ENCODE results near the gene PLA2R1.

PLA2R1 gene

DNA sequence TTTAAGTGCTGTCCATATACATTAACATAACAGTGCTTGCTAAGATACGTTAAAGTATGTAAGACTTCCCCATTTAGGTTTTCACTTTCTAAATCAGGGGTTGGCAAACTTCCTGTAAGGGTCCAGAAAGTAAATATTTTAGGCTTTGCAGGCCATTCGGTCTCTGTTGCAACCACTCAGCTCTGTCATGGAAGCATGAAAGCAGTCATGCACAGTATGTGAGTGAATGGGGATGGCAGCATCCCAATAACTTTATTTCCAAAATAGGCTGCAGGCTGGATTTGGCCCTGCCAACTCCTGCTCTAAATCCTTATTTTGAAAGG is 128.7 kb downstream of the PLA2R1 start:
- peak; percentile 40 for DNase-seq (ENCODE audit: low spot score)

DNA sequence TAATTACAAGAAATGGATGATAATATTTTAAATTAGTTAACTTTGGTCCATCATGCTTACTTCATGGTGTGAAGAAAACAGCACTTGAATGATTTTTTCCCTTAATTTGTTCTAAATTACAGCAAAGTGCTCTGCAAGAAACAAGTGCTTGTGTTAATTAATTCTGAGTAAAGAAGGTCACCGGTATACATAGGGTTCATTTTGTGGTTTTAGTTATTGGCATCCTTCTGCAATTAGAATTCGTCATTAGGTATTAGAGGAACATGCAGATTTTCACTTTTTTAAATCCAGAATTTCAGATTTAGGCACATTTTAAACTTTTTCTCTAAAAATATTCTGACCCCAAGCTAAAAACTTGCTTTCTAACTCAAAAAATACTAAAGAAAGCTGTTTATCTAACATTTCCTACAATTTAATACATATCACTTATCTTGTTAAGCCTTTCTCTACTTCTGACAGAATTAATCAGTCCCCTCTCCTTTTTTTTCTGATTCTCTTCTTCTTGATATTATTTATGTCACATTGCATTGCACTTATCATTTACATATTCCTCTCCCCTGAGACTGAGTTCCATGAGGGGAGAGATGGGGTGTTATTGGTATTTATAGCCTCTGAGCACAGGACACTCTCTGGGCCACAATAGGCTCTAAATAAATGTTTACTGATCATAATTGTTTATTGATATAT is 129.2 kb downstream of the PLA2R1 start:
- DNase-seq (ENCODE audit: low spot score), result no peak

DNA sequence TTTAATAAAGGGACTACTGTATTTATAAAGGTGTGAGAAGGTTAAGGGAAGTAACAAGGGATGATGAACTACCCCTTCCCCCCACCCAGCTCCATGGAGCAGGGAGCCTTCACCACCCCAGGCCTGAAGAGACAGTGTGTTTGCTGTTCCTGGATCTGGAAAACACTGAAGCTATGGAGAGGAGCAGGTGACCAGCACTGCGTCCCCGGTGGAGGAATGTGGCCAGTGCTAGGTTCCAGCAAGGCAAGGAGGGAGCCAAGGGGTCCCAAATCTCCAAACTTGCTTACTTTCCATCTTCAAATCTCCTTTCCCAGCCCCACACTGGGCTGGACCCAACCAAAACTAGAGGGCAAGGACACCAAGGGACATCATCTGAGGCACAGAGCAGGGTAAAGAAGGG is 135.7 kb downstream of the PLA2R1 start:
- no peak for DNase-seq (ENCODE audit: low spot score)

DNA sequence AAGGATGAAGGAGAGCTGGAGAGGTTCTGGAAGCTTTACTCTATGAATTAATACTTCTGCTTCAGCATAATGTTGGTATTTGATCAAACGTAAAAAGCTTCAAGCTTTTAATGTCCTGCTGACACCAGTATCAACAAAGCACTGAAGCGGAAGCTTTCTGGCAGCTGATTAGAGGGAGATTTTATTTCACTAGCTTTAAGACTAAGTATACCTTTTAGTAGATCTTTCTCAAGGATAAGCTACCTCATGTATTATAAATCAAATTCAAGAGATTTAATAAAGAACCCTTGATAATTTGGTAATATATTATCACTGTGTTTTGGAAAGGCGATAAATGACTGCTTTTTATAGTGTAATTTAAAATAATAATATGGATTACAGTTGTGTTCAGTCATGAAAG is 136.4 kb downstream of the PLA2R1 start:
- DNase-seq (ENCODE audit: low spot score), result no peak

DNA sequence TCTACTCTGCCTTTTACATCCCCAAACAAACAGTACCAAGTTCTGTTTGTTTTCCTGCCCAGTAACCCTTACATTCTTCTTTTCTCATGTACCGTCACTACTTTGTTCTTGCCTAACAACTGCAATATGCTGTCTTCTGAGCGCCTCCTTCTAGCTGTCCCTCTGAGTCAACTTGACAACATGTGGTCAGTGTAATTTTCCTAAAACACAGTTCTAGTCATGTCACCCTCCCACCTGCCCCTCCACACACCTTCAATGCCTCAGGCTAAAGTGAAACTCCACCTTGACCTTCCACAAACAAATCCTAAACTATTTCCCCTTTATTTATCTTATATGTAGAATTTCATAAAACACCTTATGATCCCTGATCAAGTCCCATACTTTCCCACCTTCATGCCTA is 139.9 kb downstream of the PLA2R1 start:
- no peak for DNase-seq (ENCODE audit: low spot score)

DNA sequence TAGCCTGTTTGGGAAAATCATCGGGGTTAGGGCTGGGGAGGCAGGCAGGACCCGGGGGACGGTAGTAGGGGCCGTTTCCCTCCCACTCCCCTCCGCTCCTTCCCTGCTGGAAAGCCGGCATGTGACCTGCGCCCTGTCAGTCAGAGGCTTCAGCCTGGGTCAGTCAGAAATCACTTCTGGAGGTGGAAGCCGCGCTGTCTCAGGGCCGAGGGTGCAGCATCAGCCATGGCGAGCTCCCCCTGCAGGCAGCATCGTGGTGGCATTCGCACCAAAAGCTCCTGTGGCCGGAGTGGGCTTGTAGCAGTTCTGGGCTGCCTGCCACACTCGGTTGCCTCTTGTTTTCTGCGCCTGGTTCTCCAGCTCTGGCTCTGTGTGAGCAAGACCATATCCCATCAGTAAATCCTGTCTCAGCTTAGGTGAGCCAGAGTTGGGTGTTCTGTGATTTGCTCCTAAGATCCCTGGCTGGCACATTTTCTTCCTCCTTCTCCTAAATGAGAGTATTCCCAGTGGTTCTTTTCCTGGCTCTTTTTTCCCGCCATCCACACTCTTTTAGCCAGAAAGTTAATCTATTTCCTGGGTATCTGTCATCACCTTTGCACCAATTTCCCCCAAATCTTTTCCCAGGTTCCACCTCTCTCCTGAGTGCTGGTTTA is 140.5 kb downstream of the PLA2R1 start:
- DNase-seq (ENCODE audit: low spot score), result peak; percentile 67

DNA sequence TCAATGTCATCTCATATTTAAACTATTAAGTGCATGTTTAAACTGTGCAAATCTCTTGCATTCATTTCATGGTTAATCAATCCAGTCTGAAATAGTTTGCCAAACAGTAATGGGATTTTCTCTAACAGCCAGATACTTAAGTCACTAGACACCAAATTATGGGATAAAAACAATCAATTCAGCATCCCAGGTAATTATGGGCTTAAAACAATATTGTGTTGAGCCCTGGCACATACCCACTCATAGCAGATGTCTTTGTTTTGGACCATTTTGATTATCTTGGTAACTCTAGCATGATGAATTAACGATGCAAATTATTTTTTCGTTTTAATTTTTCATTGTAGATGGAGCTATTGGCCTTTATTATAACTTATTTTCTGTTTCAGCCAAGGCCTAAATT is 145.9 kb downstream of the PLA2R1 start:
- no peak for DNase-seq (ENCODE audit: low spot score)

DNA sequence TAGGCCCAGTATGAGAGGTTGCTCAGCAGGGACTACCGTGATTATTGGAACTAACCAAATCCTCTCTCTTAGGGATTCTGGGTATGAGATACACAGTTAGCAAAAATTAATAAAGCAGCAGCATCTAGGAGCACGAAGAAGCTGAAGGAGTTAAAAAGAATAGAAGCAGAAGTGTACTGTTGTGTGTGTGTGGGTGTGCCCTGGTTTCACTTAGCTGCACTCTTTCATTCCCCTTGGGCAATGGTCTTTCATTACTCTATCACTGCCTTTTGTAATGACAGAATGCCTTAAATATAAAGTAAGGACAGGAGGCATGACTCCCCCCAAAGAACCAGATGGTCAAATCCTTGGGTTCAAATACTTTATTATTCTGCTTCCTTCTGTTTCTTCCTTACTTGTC is 148.5 kb downstream of the PLA2R1 start:
- DNase-seq (ENCODE audit: low spot score), result no peak

DNA sequence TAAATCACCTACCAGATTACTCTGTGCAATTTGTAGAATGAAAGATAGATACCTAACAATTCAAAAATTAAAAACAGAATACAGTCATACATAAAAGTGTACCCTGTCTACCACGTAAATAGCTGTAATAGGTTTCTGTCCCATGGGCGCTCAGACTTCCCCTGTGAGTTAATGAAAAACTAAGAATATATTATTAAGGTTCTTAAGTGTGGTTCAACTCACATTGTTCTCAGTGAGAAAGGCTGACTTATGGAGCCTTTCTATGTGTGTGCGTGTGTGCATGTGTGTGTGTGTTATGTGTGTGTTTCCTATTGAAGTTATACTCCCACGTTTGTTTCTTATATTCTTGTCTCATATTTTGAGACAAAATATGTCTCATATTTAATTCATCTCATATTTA is 149.8 kb downstream of the PLA2R1 start:
- no peak for DNase-seq (ENCODE audit: low spot score)

DNA sequence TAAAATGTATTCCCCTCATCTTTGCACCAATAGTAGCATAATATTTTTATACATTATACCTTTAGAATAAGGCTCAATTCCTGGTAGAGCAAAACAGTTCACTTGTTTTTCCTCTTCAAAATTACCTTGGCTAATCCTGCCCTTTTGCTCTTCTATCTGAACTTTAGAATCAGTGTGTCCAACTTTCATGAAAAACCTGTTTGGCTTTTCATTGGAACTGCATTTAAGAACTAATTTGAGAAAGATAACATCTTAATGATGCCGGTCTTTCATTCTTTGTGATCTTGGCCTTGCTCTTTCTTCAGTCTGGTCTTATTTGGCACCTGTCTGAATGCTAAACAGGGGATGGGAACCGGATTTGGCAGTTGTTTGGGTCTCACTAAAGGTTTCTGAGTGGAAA is 151.5 kb downstream of the PLA2R1 start:
- DNase-seq (ENCODE audit: low spot score), result no peak

DNA sequence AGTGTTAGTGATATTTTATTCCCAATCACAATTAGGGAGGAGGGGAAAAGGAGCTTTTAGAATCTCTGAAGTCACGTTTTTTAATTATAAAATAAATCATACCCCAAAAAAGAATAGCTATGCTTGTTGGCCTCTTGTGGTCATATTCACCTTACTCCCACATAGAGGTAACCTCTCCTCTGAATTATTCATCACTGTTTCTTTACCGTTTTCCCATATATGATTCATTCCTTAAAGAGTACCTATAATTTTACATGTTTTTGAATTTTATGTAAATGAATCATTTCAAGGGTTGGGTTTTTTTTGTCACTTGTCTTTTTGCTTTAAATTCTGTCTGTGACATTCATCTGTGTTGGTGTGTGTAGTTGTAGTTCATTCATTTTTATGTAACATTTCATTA is 153.8 kb downstream of the PLA2R1 start:
- DNase-seq (ENCODE audit: low spot score), result no peak

DNA sequence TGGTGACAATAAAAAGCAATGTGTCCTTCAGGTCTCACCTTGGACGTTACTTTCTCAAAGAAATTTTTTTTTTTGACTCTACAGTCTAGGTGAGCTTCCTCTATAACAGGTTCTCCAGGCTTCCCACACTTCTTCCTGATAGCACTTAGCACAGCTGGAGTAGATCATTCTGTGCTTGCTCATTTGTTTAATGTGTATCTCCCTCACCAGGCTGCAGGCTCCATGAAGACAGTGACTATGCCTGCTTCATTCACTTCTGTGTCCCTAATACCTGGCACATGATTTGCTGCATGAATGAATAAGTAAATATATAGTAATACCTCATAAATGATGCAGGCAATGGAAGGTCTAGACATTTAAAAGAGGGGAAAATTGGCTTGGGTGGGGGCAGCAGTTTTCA is 154.5 kb downstream of the PLA2R1 start:
- DNase-seq (ENCODE audit: low spot score), result no peak

DNA sequence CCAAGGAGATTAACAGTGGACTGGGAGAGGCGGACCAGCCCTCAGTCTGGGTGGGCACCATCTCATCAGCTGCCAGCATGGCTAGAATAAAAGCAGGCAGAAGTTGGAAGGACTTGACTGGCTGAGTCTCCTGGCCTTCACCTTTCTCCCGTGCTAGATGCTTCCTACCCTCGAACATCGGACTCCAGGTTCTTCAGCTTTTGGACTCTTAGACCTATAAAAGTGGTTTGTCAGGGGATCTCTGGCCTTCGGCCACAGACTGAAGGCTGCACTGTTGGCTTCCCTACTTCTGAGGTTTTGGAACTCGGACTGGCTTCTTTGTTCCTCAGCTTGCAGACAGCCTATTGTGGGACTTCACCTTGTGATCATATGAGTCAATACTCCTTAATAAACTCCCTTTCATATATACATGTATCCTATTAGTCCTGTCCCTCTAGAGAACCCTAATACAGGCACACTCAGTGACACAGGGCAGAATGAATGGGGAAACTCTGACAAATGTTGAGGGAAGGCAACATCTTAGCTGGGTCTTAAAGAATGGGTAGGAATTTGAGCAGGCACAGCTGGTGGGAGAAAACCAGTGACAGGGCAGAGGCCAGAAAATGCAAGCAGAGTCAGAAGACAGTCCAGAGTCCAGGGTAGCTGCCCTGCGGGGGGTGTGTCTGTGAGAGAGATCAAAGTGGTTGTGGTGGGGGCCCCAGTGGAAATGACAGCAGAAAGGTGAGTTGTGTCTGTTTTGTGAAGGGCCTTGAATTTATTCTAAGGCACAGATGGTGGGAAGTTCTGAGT is 156.3 kb downstream of the PLA2R1 start:
- no peak for DNase-seq (ENCODE audit: low spot score)

DNA sequence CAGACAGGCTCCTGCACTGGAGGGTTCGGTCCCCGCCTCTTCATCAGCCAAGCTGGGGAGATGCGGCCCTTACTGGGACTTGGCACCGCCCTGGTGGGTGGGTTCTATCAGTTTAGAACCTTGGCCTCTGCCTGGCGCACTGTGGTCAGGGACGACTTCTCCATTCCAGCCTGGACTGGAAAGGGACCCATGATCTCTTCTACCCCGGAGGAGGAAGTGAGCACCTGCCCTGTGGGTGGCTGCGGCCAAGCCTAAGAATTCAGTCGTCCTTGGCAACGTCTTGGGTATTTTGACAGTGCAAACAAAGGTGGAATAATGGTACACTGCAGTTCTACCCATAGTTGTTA is 157.5 kb downstream of the PLA2R1 start:
- DNase-seq (ENCODE audit: low spot score), result peak; percentile 71

DNA sequence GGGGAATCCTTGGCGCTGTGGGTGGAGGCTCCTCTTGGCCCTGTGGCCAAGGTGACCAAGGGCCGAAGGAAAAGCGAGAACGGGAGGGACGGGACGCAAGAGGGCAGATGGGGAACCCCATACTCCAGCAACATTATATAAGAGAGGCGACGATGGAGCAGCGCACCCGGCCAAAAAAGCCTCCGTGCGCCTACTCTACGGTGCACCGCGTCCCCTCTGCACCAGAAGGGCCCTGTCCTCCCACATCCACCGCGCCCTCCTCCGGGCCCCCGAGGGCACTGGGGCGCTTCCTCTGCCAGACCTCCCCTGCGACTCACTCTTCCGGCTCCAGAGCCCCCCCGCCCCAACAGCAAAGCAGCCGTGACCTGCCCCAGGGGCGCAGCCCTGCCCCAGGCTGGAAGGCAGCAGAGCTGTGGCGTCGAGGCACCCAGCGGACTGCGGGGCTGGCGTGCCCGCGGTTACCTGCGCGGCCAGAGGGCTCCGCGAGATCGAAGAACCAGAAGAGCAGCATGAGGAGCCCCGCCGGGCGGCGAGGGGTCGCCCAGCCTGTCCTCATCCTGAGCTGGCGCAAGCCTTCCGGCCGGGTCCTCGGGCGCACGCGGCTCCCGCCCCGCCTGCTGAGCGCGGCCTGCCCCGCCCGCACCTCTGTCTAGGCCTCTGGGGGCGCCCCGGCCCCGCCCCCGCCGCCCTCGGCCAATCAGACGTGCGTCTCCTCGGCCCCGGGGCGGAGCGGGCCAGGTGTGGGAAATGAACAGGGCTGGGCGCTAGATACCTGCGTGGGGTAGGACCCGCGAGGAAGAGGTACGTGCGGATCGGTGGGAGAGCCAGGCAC is 158.1 kb downstream of the PLA2R1 start, which contains the start of gene LY75:
LY75 (minus strand) TSS at position 630 of the 832 bp plus-strand sequence.
- peak; percentile 23 for DNase-seq (ENCODE audit: low spot score)

DNA sequence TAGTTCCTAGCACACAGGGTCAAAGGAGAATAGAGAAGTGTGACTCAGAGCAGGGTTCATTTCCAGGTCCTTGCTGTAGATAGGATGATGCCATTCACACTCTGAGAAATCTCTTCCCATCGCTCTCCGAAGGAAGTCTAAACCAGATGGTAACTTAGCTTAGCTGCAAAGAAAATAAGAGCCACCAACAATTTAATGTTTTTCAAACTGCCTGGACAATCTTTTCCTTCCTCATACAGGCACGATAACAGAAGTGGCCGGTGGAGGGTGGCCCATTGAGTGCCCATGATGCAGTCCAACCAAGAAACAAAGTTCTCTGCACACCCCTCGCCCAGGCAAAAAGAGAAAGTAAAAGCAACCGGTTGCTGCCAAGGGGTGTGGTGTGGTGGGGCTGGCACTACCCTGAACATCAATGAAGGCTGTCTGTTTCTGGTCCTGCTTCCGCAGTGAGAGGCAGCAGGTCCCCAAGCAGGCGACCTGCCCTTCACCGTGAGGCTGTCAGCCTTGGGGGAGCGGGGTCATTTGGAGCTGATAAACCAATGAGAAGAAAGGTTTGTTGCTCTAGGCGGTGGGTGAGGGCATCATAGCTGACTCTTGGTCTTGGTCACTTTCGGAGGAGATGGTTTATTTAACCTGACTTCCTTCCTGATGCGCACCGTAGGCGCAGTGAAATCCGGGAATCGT is 158.8 kb downstream of the PLA2R1 start:
- peak; percentile 24 for DNase-seq (ENCODE audit: low spot score)

DNA sequence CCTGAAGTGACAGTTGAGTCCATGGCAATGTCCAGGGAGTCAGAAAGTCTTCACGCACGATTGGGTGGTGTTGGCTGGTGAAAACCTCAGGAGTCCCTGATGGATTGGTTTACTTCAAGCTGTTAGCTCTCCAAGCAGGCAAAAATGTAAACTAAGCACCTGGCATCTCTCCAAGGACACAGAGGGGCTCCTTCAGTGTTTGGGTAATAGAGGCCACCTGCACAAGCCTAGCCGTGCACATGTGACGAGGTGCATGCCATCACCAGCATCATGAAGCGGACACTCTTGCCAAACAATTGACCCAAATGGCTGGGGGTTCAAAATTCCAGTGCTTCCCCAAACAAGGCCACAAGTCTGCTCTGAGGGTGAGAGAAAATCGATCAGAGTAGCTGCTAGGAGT is 159.7 kb downstream of the PLA2R1 start:
- no peak for DNase-seq (ENCODE audit: low spot score)

DNA sequence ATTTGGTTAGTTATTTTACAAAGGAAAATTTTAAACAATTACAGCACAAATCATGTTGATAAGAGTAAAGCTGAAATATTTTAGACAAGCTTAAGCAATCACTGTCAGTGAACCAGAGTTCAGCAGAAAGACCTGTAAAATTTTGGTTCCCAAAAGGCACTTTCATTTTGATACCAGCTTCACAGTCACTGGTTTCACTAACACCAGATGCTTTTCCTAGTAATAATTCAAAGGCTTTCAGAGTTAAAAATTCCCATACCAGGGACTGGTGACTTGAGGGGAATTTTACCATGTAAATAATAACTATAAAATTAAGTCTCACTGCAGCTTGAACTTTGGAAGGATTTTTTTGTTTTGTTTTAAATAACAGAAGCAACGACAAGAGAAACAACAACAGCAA is 162.1 kb downstream of the PLA2R1 start:
- DNase-seq (ENCODE audit: low spot score), result no peak

DNA sequence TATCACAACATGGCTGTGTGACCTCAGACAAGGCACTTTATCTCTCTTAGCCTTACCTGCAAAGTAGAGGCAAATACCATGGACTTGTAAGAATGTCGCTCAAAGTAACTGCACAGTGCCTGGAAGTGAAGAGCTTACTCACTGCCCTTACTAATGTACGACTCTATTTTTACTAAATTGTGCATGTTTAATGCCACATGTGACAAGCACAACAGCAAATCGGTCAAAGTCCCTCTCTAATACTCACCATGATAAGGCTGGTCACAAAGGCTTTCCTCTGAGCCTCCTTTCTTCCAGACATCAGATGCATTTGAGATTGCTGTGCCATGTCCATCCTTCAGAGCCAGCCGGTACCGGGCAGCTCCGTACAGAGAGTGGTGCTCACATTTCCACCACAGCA is 164.0 kb downstream of the PLA2R1 start:
- DNase-seq (ENCODE audit: low spot score), result no peak

DNA sequence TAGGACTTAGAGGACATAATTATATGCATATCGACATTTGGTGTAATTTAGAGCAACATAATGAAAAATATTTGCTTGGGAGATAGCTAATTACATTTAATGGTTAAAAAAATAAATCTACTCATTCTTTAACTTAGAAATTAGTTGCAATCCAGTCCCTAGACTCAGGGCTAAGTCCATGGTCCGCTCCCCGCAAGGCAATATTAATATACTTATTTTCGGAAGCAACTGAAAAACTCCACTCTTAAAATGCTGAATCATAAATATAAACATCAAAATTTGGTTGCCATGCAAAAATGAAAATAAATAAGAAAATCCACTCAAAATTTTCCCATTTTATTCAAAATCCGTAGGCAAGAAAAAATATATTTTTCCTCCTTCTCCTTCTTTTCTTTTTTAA is 164.7 kb downstream of the PLA2R1 start:
- no peak for DNase-seq (ENCODE audit: low spot score)

DNA sequence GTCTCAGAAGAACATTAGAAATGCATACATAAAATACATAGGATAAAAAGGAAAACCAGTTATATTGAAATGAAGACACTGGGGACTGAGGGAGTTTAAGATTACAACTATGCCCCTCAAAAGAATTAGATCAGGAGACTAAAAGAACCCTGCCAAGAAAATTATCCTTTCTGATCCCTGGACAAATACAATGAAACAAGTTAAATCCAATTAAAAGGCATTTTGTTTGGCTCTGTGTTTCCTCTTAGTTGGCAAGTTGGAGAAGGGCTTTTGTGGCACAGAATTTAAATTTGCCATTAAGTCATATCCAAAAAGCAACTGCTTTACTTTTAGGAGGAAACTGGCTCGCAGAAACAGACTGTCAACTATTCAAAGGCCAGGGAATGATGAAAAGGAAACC is 165.3 kb downstream of the PLA2R1 start:
- DNase-seq (ENCODE audit: low spot score), result no peak

Measured in Ammon's horn (tissue), 1 donor.